Left forelimb (tissue), 1 donor: ENCODE data around the gene SFTA2.
"Not testable (repeated sequence)": the region's sequence is repeated elsewhere in the genome, so short reads cannot be mapped to it uniquely, and the experiment has no call there.

ENCODE experiments used
- DNase-seq: peaks from one replicate; pipeline ENCODE4 v3.0.0-alpha.2; 2018; ENCODE audit warnings: low spot score

SFTA2 gene

GRCh38 chr6:30931969-30932645 is at the start of gene SFTA2:
Gene SFTA2 (minus strand): TSS chr6:30932170. CDS start chr6:30932096, 74 bp downstream.
- DNase-seq: no peak

- DNase-seq: no peak
These were observed 47.7 kb upstream of the SFTA2 start for GRCh38 chr6:30979690-30980089.

- no peak for DNase-seq
These were observed 47.2 kb upstream of the SFTA2 start for GRCh38 chr6:30979141-30979540.

GRCh38 chr6:30974490-30975252 is 42.7 kb upstream of the SFTA2 start:
- no peak for DNase-seq

GRCh38 chr6:30972816-30973215 is 40.8 kb upstream of the SFTA2 start:
- no peak for DNase-seq

GRCh38 chr6:30970946-30971345 is 39.0 kb upstream of the SFTA2 start:
- DNase-seq: no peak

- not testable (repeated sequence) for DNase-seq
These were observed 37.2 kb upstream of the SFTA2 start for GRCh38 chr6:30969171-30969570.

- no peak for DNase-seq
These were observed 34.2 kb upstream of the SFTA2 start for GRCh38 chr6:30966154-30966553.

- no peak for DNase-seq
These were observed 33.2 kb upstream of the SFTA2 start for GRCh38 chr6:30965140-30965601.

- DNase-seq: no peak
These were observed 32.1 kb upstream of the SFTA2 start for GRCh38 chr6:30964075-30964474.

- DNase-seq: no peak
These were observed 31.7 kb upstream of the SFTA2 start for GRCh38 chr6:30963641-30964040.

GRCh38 chr6:30962716-30963115 is 30.7 kb upstream of the SFTA2 start:
- no peak for DNase-seq

GRCh38 chr6:30960907-30961673 is 29.1 kb upstream of the SFTA2 start:
- DNase-seq: no peak

GRCh38 chr6:30957716-30958115 is 25.7 kb upstream of the SFTA2 start:
- DNase-seq: no peak

- DNase-seq: peak; percentile 70
These were observed 23.5 kb upstream of the SFTA2 start for GRCh38 chr6:30955367-30956042.

- DNase-seq: no peak
These were observed 22.8 kb upstream of the SFTA2 start for GRCh38 chr6:30954631-30955366.

- DNase-seq: no peak
These were observed 20.0 kb upstream of the SFTA2 start for GRCh38 chr6:30951907-30952469.

GRCh38 chr6:30948811-30949210 is 16.8 kb upstream of the SFTA2 start:
- DNase-seq: no peak

- no peak for DNase-seq
These were observed 15.3 kb upstream of the SFTA2 start for GRCh38 chr6:30947231-30947630.

- no peak for DNase-seq
These were observed 13.3 kb upstream of the SFTA2 start for GRCh38 chr6:30945281-30945680.

- DNase-seq: no peak
These were observed 12.1 kb upstream of the SFTA2 start for GRCh38 chr6:30944051-30944450.
